GM12875 (cell line): Measurements from ENCODE around the gene CLK4.

ENCODE experiments used
- H3K4me3 ChIP-seq: one replicate; pipeline ENCODE4 v1.5.1; 2011; ENCODE audit warnings: low read depth, low read length, control low read depth
- CTCF ChIP-seq: IDR thresholded peaks from 2 replicates; pipeline ENCODE4 v1.5.1; 2011; ENCODE audit warnings: low read depth, mild to moderate bottlenecking, control low read depth, inconsistent platforms, low read length, moderate library complexity, borderline replicate concordance; ENCODE audit not compliant: insufficient read depth

CLK4 gene

DNA sequence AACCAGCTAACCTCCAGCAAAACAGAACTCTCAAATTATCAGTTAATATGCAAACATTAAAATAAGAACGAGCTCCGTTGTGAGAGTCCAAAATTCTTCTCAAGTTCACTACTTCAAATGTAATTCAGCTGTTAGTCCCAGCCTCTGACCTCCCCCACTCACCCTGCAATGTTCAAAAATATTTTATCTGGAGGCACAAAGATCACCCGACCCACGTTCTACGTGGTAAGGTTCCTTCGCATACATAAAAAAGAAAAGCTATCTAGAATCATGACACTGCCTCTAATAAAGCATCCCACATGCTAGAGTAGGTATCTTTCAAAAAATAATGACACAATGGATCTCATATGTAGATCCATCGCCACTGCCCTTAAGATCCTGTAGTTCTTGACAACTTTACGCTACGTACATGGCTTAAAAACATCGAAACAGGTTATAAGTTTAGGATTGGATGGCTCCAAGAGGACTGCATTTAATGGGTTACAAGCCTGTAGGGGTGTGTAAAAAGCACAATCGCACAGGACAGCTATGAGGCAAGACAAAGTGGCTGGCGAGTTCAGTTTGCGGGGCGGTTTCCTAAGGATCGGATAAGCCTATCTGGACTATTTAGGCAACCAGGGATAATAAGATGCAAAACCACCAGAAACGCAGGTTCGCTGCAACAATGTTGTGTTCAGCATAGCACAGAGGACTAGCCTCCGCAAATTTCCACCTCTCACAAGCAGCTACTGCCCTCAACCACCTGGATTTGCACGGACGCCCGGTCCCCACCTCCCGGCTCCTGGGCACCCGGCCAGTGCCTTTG is 969 bp downstream of the CLK4 start:
- H3K4me3 ChIP-seq = peak overlapping the region; percentile 89
- no peak for TF ChIP-seq CTCF

GRCh38 chr5:178624631-178625546 is 2.0 kb downstream of the CLK4 start:
- H3K4me3 ChIP-seq = peak overlapping the region; percentile 89
- TF ChIP-seq CTCF = no peak

- H3K4me3 ChIP-seq = no peak overlapping the region
- TF ChIP-seq CTCF = no peak
Observed at GRCh38 chr5:178622679-178623247, 4.1 kb downstream of the CLK4 start.

DNA sequence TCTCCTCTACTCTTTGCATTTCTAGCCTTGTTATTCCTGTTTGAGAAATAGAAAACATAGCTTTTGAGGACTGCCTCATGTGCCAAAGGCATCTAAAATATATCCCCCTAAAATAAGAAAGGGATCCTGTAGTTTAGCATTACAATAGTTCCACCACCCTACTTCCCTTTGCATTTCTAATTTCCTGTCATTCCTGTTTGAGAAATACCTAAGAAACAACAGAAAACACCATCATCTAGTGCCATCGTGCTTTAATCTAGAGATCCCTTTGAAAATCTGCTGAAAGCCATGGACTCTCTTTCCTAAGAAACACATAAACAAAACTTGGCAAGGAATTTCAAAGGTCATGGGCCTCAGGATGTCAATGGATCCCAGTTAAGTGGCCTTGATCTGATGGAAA is 7.5 kb downstream of the CLK4 start:
- no peak overlapping the region for H3K4me3 ChIP-seq
- no peak for TF ChIP-seq CTCF

DNA sequence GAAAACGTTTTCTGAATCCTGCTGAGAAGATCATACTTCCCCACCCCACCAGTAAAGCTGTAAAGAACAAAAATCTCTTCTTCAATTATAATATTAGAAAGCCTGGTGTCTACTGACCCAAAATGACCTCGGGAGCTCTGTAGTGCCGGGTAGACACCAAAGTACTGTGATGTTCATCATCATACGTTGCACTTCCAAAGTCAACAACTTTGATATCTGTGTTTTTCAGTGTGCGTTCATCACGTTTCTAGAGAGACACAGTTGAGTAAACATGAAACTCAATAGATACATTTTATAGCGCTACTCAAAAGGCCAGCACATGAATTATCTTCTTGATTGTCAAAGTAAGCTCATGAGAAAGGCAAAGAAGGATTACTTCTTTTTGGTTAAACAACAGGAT is 14.6 kb downstream of the CLK4 start:
- TF ChIP-seq CTCF = no peak
- H3K4me3 ChIP-seq = no peak overlapping the region

GRCh38 chr5:178606269-178606668 is 20.6 kb downstream of the CLK4 start:
- no peak for TF ChIP-seq CTCF
- no peak overlapping the region for H3K4me3 ChIP-seq
